NCI-H2029 treated with DMSO at 0.1 percent for 48 hours (cell line): ENCODE data around the gene MYH13.

Source experiments
- DNase-seq: peaks from one replicate; lab custom pipeline; 2025; lab: John Stamatoyannopoulos, UW

The MYH13 gene

GRCh38 chr17:10372906-10373305 is at the start of gene MYH13:
MYH13 (minus strand) TSS chr17:10373006; CDS start chr17:10364530, 8,476 bp downstream.
- DNase-seq, result no peak

DNA sequence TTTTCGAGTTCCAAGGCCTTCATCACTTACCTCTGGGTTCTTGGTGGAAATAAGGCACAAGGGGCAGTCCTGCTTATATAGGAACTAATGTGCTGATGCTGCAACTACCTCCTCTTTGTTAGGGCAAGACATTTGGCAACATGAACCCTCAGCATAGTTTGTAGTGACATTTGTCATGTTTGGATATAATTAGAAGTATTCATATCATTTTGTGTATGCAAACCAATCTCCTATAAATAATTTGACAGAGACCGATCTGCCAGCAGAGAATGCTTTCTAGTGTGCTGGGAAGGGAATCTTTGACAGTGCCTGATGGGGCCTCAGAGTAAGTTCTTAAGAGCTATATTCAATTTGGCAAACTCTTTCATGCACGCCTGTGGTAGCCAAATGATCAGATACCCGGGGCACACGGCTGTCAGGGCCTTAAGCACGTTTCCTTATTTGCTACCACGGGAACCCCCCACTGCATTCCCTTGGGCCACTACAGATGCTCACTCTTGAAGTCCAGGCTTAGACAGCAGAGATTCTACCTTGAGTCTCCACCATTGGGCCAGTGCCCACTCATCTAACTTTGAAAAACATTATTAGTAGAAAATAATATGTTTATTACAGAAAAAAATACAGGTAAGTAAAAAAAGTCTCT is 49.2 kb upstream of the MYH13 start, which contains the start of gene MYH8:
MYH8 (minus strand) TSS at position 51 of the 643 bp plus-strand sequence. CDS start 1,723 bp downstream, outside the sequence.
- DNase-seq, result no peak

DNA sequence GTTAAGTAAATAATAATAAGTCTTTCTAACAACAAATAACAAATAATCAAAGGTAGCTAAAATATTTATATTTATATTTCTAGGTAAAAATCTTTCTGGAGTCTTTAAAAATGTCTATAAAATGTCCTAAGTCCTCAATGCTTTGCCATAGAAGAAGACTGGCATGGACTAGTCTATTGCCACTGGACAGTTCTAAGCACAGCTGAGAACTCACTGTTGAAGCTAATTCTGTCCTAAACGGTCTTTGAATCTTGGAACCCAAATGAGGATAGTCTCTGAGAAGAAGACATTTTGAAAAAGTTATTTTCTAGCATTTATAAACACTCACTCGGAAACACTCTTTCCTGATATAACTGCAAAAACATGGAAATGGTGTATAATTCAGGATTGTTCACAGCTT is 48.4 kb upstream of the MYH13 start:
- no peak for DNase-seq

- no peak for DNase-seq
Observed at GRCh38 chr17:10420811-10421210, 48.0 kb upstream of the MYH13 start.

DNA sequence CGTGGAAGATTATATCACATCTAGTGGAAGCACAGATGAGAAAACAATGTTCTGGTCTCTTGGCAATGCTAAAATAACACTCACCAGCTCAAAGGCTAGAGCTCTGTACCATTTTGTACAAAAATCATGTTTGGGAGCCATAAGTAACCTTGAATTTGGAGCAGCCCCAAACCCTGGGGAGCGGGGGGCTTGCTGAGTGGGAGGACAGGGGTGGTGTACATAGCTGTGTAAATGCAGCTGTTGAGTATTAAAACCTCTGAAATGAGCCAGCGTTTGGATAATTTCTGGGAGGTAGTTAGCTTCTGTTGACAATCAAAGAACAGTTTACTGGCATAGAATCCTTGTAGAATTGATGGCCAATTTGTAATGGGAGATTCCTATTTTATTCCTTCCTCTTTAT is 44.6 kb upstream of the MYH13 start:
- no peak for DNase-seq

GRCh38 chr17:10415161-10415560 is 42.4 kb upstream of the MYH13 start:
- no peak for DNase-seq

GRCh38 chr17:10403589-10403988 is 30.8 kb upstream of the MYH13 start:
- no peak for DNase-seq

- DNase-seq, result no peak
Observed at GRCh38 chr17:10398352-10398751, 25.5 kb upstream of the MYH13 start.

- no peak for DNase-seq
Observed at GRCh38 chr17:10396524-10397163, 23.8 kb upstream of the MYH13 start.

GRCh38 chr17:10394201-10394887 is 21.5 kb upstream of the MYH13 start:
- DNase-seq, result no peak

DNA sequence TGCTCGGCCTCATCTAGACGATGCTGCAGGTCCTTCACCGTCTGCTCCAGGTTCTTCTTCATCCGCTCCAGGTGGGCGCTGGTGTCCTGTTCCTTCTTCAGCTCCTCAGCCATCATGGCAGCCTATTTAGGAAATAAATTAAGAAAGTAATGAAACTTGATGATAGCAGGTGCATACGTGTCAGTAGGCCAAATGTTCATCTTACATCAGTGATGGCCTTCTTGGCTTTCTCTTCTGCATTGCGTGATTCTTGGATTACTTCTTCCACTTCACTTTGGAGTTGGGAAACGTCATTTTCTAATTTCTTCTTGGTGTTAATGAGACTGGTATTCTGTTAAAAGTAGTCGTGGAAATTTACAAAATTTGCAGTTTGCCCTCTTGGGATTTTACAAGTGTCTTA is 20.1 kb upstream of the MYH13 start:
- no peak for DNase-seq

- no peak for DNase-seq
Observed at GRCh38 chr17:10385871-10386270, 13.1 kb upstream of the MYH13 start.

DNA sequence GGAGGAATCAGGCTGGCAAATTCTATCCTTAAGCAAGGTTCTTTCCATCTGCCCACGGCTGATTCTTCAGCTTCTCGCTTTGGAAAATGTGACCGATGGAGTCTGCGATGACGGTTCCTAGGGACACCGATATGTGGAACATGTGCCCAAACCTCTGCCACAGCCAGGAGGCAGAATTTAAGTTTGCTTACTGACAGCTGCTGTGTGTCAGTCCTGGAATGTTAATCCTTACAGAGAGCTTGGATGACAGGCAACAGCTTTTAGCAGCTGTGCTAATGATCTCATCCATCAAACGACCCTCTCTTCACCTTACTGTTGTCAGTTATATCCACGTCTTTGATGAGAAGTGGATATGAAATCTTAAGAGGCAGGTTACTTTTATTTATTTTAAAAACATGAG is 11.4 kb upstream of the MYH13 start:
- DNase-seq, result no peak

DNA sequence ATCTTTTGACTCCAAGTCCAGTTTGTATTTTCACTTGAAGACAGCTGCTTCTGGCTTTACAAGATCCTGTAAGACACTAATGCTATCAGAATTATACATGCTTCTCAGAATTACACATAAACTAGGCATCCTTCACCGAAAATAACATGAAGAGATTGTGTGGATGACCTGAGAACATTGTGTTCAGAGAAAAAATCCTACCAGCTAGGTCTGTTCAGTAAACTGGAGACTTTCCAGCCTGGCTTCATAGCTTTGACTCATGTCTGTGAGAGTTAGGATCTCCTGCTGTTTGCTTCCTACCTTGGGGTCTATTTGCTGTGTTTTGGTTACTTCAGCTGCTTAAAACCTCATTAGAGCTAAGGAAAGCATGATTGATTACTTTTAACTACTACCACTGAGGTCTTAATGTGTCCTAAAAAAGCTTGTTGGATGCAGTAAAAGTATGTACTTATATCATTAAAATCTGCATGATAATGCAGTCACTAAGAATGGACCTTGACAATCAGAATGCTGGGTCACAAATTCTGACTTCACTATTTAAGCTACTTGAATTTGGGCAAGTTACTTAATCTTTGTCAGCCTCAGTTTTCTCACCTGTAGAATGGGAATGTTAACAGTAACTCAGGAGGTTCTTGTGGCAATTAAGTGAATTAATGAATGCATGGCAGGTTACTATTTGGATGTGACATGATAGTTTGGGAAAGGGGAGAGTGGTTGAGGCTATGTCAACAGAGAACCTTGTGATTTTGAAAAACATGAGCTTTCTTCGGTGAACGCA is 8.0 kb upstream of the MYH13 start:
- no peak for DNase-seq

DNA sequence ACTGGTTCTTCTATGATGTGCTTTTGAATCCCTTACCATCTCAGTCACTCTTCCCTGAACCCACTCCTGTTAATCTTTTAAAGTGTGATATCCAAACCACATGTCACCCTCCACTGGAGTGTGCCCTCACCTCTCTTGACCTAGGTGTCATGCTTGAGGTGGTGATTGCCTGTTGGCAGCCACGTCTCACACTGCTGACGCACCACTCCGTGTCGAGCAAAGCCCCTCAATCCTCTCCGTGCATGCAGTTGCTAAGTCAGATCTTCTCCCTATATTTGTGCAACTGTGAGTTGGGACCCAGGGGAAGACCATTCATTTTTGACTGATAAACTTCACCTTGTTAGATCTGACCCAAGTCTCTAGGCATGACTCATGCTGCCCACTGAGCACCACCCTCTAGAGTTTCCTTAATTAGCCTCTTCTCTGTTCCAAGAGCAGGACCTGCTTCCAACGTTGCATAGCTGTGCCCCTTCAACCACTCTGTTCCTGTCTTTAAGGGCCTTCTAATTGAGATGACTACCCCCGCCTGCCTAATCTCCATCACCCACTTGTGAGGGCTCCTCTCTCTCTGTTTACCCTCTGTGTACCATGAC is 2.7 kb downstream of the MYH13 start:
- DNase-seq, result no peak

DNA sequence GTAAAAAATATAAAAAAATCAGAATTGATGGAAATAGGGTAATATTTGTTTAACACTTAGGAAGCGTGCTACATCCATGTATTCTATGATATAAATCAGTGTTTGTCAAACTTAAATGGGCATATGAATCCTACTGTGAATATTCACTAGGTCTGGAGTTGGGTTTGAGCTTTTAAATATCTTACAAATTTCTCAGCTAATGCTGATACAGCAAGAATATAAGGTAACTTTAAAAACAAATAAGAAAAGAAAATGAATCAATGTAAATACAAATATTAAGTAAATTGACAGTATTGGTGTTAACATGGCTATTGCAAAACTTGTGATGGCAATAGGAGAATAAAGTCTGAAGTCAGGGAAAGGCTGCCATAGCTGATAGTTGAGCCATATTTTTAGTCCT is 3.6 kb downstream of the MYH13 start:
- no peak for DNase-seq

GRCh38 chr17:10368561-10368960 is 4.2 kb downstream of the MYH13 start:
- DNase-seq, result no peak

DNA sequence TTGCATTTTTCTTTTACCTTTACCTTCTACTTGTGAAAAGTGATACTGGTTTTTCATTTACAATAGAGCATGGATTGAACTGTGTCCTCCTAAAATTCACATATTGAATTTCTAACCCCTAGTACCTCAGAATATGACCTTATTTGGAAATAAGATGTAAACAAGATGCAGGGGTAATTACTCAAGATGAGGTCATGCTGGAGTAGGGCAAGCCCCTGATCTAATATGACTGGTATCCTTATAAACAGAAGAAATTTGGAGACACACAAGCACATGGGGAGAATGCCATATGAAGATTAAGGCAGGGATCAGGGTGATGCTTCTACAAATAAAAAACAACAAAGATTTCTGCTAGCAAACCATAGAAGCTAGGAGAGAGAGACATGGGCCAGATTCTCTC is 12.2 kb downstream of the MYH13 start:
- DNase-seq, result no peak

GRCh38 chr17:10357768-10358167 is 15.0 kb downstream of the MYH13 start:
- DNase-seq, result no peak

GRCh38 chr17:10354651-10355050 is 18.2 kb downstream of the MYH13 start:
- DNase-seq, result no peak

GRCh38 chr17:10352893-10353292 is 19.9 kb downstream of the MYH13 start:
- DNase-seq, result no peak

DNA sequence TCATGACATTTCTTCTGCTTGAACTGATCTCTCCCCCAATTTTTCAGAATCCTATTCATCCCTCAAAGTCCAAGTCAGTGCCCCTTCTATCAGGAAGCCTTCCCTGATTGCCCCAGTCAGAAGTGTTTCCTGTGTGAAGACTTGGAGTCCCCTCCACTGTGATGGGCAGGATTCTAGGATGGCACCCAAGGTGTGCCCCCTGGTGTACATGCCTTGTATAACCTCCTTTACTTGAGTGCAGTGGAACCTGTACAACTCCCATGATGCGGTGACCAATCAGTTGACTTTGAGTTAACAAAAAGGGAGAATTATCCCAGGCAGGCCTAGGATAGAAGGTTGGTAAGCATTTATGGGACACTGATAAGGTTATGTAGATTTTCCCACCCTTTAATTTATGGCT is 23.4 kb downstream of the MYH13 start:
- DNase-seq, result no peak
